DOHH2 (cell line): ENCODE data around the gene PLA2G1B.

Experiments
- H3F3A ChIP-seq: fragments of 200-600 bp; sonication (generic), shearing (Covaris generic); 2 replicates; pipeline ENCODE4 v1.6.0; 2016; ENCODE audit warnings: antibody characterized with exemption, mild to moderate bottlenecking; ENCODE audit not compliant: control insufficient read depth, insufficient read depth
- H3K27ac ChIP-seq: fragments of 200-600 bp; sonication (generic); 2 replicates; pipeline ENCODE4 v1.5.1; 2014; ENCODE audit warnings: low read depth, mild to moderate bottlenecking, low read length, moderate library complexity
- H3K27me3 ChIP-seq: fragments of 200-600 bp; sonication (generic); 2 replicates; pipeline ENCODE4 v1.6.1; 2014; ENCODE audit warnings: mild to moderate bottlenecking, low read length, mixed read lengths; ENCODE audit not compliant: control insufficient read depth
- H3K36me3 ChIP-seq: fragments of 200-600 bp; sonication (generic); 2 replicates; pipeline ENCODE4 v1.6.1; 2014; ENCODE audit warnings: mild to moderate bottlenecking, low read length, moderate library complexity, mixed read lengths; ENCODE audit not compliant: control insufficient read depth
- H3K4me1 ChIP-seq: fragments of 200-600 bp; sonication (generic); 2 replicates; pipeline ENCODE4 v1.6.1; 2014; ENCODE audit warnings: mild to moderate bottlenecking, low read length, mixed read lengths; ENCODE audit not compliant: control insufficient read depth
- H3K4me2 ChIP-seq: fragments of 200-600 bp; sonication (generic); 2 replicates; pipeline ENCODE4 v1.6.0; 2014; ENCODE audit warnings: mild to moderate bottlenecking, low read length, moderate library complexity
- H3K4me3 ChIP-seq: fragments of 200-600 bp; sonication (generic); 2 replicates; pipeline ENCODE4 v1.5.1; 2014; ENCODE audit warnings: mild to moderate bottlenecking, low read length, mixed read lengths
- H3K79me2 ChIP-seq: fragments of 200-600 bp; sonication (generic); 2 replicates; pipeline ENCODE4 v1.6.1; 2014; ENCODE audit warnings: mild to moderate bottlenecking, low read length, mixed read lengths; ENCODE audit not compliant: control insufficient read depth
- H3K9me2 ChIP-seq: fragments of 200-600 bp; sonication (generic); replicated peaks from 2 replicates; pipeline ENCODE4 v1.6.1; 2014; ENCODE audit warnings: mild to moderate bottlenecking, low read length, mixed read lengths; ENCODE audit not compliant: control insufficient read depth
- H3K9me3 ChIP-seq: fragments of 200-600 bp; sonication (generic); 2 replicates; pipeline ENCODE4 v1.6.1; 2014; ENCODE audit warnings: antibody characterized with exemption, low read length, mixed read lengths; ENCODE audit not compliant: control insufficient read depth, insufficient read depth
- H4K20me1 ChIP-seq: fragments of 200-600 bp; sonication (generic); 2 replicates; pipeline ENCODE4 v1.6.0; 2014; ENCODE audit warnings: low read depth, mild to moderate bottlenecking, antibody characterized with exemption, low read length, moderate library complexity; ENCODE audit not compliant: control insufficient read depth, insufficient read depth
- CTCF ChIP-seq: fragments of 200-600 bp; sonication (generic); IDR thresholded peaks from one replicate; pipeline ENCODE4 v1.5.1; 2014; ENCODE audit warnings: antibody characterized with exemption, mild to moderate bottlenecking, low read depth, low read length; ENCODE audit not compliant: poor library complexity, severe bottlenecking
- EZH2phosphoT487 ChIP-seq: fragments of 200-600 bp; sonication (generic); IDR thresholded peaks from 2 replicates; pipeline ENCODE4 v1.6.1; 2017; ENCODE audit warnings: borderline replicate concordance, mild to moderate bottlenecking, antibody characterized with exemption, low read length, moderate library complexity, mixed read lengths

PLA2G1B gene

GRCh38 chr12:120376009-120376408 is 48.4 kb upstream of the PLA2G1B start:
- Histone ChIP-seq H3K4me1 (peaks cover 13% of the 10 kb centered on the region), H3K9me3 (no peaks in the 10 kb centered on the region), H3K4me3 (no peak overlapping the region), H3K9me2 (no peaks in the 10 kb centered on the region), H3K79me2 (no peaks in the 10 kb centered on the region), H3K27me3 (peaks cover 29% of the 10 kb centered on the region), H3K36me3 (no peaks in the 10 kb centered on the region), H3F3A (no peaks in the 10 kb centered on the region), H4K20me1 (no peaks in the 10 kb centered on the region), H3K27ac (no peak overlapping the region), H3K4me2 (no peak overlapping the region)
- no peak for TF ChIP-seq EZH2phosphoT487
- no peak for TF ChIP-seq CTCF

DNA sequence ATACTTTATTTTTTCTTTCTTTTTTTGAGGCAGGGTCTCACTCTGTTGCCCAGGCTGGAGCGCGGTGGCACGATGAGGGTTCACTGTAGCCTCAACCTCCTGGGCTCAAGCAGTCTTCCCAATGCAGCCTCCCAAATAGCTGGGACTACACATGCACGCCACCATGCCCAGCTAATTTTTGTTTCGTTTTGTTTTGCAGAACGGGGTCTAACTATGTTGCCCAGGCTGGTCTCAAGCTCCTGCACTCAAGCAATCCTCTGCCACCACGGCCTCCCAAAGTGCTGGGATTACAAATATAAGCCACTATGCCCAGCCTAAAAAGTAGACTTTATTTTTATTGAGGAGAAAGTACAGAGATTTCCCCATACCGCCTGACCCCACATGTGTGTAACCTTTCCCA is 46.1 kb upstream of the PLA2G1B start:
- H3F3A ChIP-seq = no peaks in the 10 kb centered on the region
- peaks cover 46% of the 10 kb centered on the region for H3K27me3 ChIP-seq
- TF ChIP-seq EZH2phosphoT487 = no peak
- no peak for TF ChIP-seq CTCF
- H4K20me1 ChIP-seq = no peaks in the 10 kb centered on the region
- H3K9me2 ChIP-seq = no peaks in the 10 kb centered on the region
- H3K4me3 ChIP-seq = no peak overlapping the region
- no peaks in the 10 kb centered on the region for H3K9me3 ChIP-seq
- H3K36me3 ChIP-seq = no peaks in the 10 kb centered on the region
- peaks cover 13% of the 10 kb centered on the region for H3K4me1 ChIP-seq
- no peaks in the 10 kb centered on the region for H3K79me2 ChIP-seq
- H3K27ac ChIP-seq = no peak overlapping the region
- H3K4me2 ChIP-seq = no peak overlapping the region

DNA sequence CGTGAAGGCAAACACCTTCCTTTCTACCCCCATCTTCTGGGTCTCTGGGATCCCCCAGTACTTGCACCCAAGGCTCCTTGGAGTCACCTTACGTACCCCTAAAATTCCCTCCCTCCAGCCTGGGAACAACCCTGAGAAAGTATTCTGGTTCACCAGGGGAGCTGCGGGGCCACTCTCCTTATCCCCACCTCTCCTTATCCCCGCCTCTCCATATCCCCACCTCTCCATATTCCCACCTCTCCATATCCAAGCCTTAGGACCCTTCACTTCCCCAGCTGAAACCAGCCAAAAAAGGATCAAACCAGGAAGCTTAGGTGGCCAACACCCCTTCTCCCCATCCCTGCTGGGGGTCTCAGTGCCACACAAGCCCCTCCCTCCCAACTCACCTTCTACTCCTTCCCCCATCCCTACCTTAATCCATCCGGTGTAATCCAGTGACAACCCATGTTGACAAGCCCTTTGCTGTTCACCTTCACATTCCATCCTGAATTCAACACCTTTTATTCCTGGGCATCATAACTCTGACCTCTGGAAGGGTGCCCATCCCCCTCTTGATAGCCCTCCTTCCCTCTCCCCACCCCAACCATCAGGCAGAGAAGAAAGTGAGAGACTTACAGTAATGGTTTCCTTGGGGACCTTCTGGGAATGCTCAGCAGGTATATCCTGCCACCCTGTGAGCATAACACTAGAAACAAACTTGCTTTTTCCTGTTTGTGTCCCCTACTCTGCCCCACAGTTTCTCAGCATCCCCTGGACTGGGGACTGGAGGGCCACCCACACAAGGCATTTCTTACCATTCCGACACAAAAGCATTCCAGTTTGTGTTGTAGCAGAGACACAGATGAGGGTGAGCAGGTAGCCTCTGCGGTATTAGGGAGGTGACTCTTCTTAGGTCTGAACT is 43.0 kb upstream of the PLA2G1B start:
- H3K9me3 ChIP-seq = no peaks in the 10 kb centered on the region
- no peak overlapping the region for H3K4me2 ChIP-seq
- no peak for TF ChIP-seq EZH2phosphoT487
- TF ChIP-seq CTCF = no peak
- peaks cover 58% of the 10 kb centered on the region for H3K27me3 ChIP-seq
- H3K79me2 ChIP-seq = no peaks in the 10 kb centered on the region
- H3F3A ChIP-seq = no peaks in the 10 kb centered on the region
- no peaks in the 10 kb centered on the region for H4K20me1 ChIP-seq
- H3K4me1 ChIP-seq = no peaks in the 10 kb centered on the region
- H3K27ac ChIP-seq = no peak overlapping the region
- no peaks in the 10 kb centered on the region for H3K36me3 ChIP-seq
- H3K9me2 ChIP-seq = no peaks in the 10 kb centered on the region
- no peak overlapping the region for H3K4me3 ChIP-seq
